Stimulated activated effector memory CD8-positive, alpha-beta T cell treated with anti-CD3 and anti-CD28 coated beads, Interleukin-12 subunit alpha, Interleukin-12 subunit beta, amount 100 ng/mL, for 72 hours (primary cell): Measurements from ENCODE around the gene ALDH2.
"Not testable (repeated sequence)": the region's sequence is repeated elsewhere in the genome, so short reads cannot be mapped to it uniquely, and the experiment has no call there.

Experiments used
- ATAC-seq: fragments of 150-1000 bp; cut with Tn5 transposase; 2 replicates; pipeline ENCODE4 v1.10.0; 2021
- DNase-seq, 2 donors: peaks; one replicate each; pipeline ENCODE4 v3.0.0; 2021 to 2022; ENCODE audit warnings: low spot score in 2 of 2
- H3K27ac Mint-ChIP-seq: one replicate; pipeline ENCODE4 v1.8.0; 2022; ENCODE audit warnings: mild to moderate bottlenecking, mixed read lengths
- H3K36me3 Mint-ChIP-seq: one replicate; pipeline ENCODE4 v1.8.0; 2022; ENCODE audit warnings: mild to moderate bottlenecking, mixed read lengths
- H3K4me1 Mint-ChIP-seq: one replicate; pipeline ENCODE4 v1.8.0; 2022; ENCODE audit warnings: mixed read lengths
- H3K4me3 Mint-ChIP-seq: one replicate; pipeline ENCODE4 v1.8.0; 2022; ENCODE audit warnings: mild to moderate bottlenecking, mixed read lengths
- H3K9me3 Mint-ChIP-seq: one replicate; pipeline ENCODE4 v1.8.0; 2022; ENCODE audit warnings: mixed read lengths

The ALDH2 gene

DNA sequence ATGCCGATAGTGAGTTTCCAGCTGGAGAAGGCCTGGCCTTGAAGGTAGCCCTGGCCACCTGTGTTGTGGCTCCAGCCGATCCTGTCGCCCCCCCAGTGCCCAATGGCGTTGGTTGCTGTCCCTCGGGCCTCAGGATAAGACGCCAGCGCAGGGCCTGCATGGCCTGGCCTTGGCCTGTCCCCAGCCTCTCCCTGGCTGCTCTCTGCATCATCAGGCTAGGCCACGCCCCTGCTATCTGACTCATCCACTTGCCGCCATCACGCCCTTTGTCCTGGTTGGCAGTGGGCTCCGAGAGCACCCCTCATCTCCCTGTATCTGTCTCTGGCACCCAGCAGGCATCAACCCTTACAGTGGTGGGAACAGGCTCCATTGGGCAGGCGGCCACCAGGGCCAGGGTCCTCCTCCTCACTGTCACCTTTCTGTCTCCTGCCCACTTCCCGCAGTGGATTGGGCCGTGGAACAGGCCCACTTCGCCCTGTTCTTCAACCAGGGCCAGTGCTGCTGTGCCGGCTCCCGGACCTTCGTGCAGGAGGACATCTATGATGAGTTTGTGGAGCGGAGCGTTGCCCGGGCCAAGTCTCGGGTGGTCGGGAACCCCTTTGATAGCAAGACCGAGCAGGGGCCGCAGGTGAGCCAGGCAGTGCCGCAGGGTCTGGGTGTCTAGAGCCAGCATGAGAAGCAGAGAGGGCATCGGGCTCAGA lies 25.6 kb downstream of the ALDH2 start:
- no peak for DNase-seq
- Mint-ChIP-seq H3K4me3 (no peak overlapping the region), H3K36me3 (no peaks in the 10 kb centered on the region), H3K9me3 (no peaks in the 10 kb centered on the region), H3K27ac (no peak overlapping the region), H3K4me1 (no peaks in the 10 kb centered on the region)
- ATAC-seq: peak; percentile 34

DNA sequence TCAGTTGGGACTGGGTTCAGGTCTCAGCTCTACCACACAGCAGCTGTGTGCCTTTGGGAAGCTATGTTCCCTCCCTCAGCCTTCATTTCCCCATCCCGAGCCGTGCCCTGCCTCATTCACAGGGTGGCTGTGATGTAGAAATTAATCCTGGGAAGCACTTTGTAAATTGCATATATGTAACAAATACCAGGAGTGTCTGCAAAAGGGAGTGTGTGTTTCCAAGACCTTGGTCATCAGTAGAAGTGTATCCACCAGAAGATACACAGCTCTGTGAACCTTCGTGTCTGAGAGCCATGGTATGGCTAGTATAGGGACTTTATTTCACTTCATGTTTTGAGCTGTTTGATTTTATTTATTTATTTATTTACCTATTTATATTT lies 26.1 kb downstream of the ALDH2 start:
- Mint-ChIP-seq H3K9me3 (no peaks in the 10 kb centered on the region), H3K4me3 (no peak overlapping the region), H3K36me3 (no peaks in the 10 kb centered on the region), H3K4me1 (no peaks in the 10 kb centered on the region), H3K27ac (no peak overlapping the region)
- ATAC-seq (no peak), DNase-seq (no peak)

DNA sequence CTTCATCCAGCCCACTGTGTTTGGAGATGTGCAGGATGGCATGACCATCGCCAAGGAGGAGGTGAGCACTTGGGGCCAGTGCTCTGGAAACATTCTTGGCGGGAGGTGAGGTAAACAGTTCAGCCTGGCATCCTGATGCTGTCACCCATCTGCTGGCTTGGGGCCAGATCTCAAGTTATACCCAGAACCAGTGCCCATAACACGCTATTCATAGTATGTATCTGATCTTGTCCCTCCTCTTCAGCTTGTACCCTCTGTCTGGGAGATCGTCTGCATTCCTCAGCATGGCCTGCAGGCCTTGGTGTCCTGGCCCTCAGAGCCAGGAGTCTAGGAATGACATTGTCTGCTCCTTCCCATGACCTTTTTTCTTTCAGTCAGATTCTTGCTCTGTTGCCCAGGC lies 31.4 kb downstream of the ALDH2 start:
- H3K36me3 Mint-ChIP-seq: no peaks in the 10 kb centered on the region
- ATAC-seq: no peak
- DNase-seq: no peak
- H3K27ac Mint-ChIP-seq: no peak overlapping the region
- no peaks in the 10 kb centered on the region for H3K4me1 Mint-ChIP-seq
- H3K4me3 Mint-ChIP-seq: no peak overlapping the region
- H3K9me3 Mint-ChIP-seq: no peaks in the 10 kb centered on the region

GRCh38 chr12:111799758-111800157 lies 33.0 kb downstream of the ALDH2 start:
- H3K36me3 Mint-ChIP-seq: no peaks in the 10 kb centered on the region
- no peak overlapping the region for H3K4me3 Mint-ChIP-seq
- no peak for ATAC-seq
- no peak for DNase-seq
- no peaks in the 10 kb centered on the region for H3K4me1 Mint-ChIP-seq
- no peak overlapping the region for H3K27ac Mint-ChIP-seq
- H3K9me3 Mint-ChIP-seq: no peaks in the 10 kb centered on the region

DNA sequence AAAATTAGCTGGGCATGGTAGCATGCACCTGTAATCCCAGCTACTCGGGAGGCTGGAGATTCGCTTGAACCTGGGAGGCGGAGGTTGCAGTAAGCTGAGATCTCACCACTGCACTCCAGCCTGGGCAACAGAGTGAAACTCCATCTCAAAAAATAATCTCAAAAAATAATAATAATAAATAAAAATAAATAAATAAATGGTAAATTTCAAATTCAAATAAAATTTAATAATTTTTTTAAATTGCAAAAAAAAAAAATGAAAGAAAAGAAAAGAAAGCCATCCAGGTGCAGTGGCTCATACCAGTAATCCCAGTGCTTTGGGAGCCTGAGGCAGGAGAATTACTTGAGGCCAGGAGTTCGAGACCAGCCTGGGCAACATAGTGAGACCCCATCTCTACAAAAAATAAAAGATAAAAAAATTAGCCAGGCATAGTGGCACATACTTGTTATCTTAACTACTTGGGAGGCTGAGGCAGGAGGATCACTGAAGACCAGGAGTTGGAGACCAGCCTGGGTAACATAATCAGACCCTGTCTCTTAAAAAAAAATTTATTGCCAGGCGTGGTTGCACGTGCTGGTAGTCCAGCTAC lies 36.4 kb downstream of the ALDH2 start:
- Mint-ChIP-seq H3K4me3 (no peak overlapping the region), H3K36me3 (no peaks in the 10 kb centered on the region), H3K27ac (no peak overlapping the region), H3K4me1 (no peaks in the 10 kb centered on the region), H3K9me3 (no peaks in the 10 kb centered on the region)
- DNase-seq (no peak), ATAC-seq (no peak)

GRCh38 chr12:111803851-111804250 lies 37.1 kb downstream of the ALDH2 start:
- Mint-ChIP-seq H3K4me3 (no peak overlapping the region), H3K36me3 (no peaks in the 10 kb centered on the region)

DNA sequence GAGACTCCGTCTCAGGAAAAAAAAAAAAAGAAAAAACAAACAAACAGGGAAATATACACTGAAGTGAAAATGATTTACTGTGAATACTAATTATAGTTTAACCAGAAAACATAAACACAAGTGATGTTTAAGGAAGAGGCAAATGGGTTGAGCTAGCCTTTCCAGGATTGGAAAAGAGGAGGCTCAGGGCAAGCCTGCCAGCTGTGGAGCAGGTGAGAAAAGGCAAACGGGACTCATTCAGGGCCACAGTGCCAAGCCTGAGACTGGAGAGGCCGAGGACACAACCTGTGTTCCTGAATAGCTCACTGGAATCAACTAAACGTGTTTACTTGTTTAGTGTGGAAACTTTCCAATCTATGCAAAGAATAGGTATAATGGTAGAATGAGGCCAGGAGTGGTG lies 39.6 kb downstream of the ALDH2 start:
- ATAC-seq (no peak), DNase-seq (no peak)
- Mint-ChIP-seq H3K9me3 (no peaks in the 10 kb centered on the region), H3K4me3 (no peak overlapping the region), H3K27ac (no peak overlapping the region), H3K36me3 (no peaks in the 10 kb centered on the region), H3K4me1 (no peaks in the 10 kb centered on the region)

More at GRCh38 chr12:111803851-111804250, 37.1 kb downstream of the ALDH2 start:
- DNase-seq (no peak), ATAC-seq (no peak)
- H3K4me1 Mint-ChIP-seq: no peaks in the 10 kb centered on the region
- no peaks in the 10 kb centered on the region for H3K9me3 Mint-ChIP-seq
- H3K27ac Mint-ChIP-seq: no peak overlapping the region

DNA sequence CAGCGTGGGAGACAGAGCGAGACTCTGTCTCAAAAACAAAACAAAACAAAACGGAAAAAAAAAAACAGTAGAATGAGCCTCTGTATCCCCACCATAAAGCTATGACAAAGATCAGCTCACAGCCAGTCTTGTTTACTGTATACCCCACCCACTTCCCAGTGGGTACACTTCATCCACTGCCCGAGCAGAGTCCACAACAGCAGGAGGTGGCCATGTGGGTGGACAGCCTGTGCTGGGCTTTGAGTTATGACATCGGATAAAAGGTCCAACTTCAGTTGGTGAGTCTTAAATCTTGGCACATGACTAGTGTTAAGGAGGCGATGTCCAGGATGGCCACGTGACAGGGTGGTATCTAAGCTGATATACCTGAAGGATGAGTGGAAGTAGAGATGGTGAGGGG lies 40.5 kb downstream of the ALDH2 start:
- no peak for DNase-seq
- ATAC-seq: no peak
- no peak overlapping the region for H3K27ac Mint-ChIP-seq
- H3K4me3 Mint-ChIP-seq: no peak overlapping the region
- H3K4me1 Mint-ChIP-seq: no peaks in the 10 kb centered on the region
- H3K9me3 Mint-ChIP-seq: no peaks in the 10 kb centered on the region
- H3K36me3 Mint-ChIP-seq: no peaks in the 10 kb centered on the region

DNA sequence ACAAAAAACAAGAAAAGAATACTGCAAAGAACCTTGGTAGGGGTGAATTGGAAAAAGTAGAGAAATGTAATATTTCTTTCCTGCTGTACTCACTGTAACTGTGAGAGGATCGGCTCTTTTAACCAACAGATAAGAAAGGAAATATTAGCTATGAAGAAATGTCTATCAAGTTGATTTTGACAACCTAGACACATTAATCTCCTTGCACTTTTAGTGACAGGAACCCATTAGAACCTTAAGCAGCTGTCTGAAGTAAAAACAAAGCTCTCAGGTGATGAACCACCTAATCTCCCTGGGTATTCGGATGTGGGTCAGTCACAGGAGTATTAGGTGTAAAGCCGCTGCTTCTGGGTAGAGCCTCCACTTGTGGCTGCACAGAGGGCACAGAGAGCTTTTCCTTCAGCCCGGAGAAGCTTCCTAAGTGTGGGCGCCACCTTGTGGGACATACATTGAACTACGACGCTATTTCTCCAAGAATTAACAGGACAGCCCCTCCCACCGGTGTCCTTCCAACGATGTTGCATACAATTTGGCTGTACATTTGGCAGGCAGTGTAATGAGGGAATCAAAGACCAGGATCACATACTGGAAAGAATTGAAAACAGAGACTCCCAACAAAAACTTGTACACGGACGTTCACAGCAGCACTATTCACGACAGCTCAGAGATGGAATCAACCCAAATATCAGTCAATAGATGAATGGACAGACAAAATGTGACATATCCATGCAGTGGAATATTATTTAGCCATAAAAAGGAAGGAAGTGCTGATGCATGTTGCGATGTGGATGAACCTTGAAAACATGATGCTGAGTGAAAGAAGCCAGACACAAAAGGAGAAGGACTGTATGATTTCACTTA lies 46.4 kb downstream of the ALDH2 start:
- Mint-ChIP-seq H3K4me1 (peaks cover 13% of the 10 kb centered on the region), H3K27ac (no peak overlapping the region), H3K36me3 (no peaks in the 10 kb centered on the region), H3K9me3 (no peaks in the 10 kb centered on the region), H3K4me3 (no peak overlapping the region)
- ATAC-seq (peak; percentile 85), DNase-seq (peak; percentile 43 to 75)

DNA sequence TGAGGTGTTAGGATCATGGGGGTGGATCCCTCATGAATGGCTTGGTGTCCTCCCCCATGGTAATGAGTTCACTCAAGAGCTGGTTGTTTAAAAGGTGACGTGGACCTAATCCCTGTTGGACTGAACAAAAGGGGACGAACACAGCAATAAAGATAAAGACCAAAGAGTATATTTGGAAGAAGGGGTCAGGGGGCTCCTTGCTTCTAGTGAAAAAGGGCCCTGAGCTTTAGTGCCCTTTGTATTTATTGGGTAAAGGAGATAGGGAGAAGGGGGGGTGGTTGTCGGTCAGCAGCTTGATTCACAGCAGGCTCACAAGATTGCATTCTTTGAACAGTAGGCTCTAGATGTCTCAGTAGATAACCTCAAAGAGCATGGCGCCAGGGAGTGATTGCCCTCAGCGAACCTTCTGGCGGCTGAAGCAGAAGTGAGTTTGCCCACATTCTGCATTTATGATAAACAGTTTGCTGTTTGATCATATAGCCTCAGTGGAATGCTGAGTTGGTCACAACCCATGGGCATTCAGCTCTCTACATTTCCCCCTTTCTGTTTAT lies 49.4 kb downstream of the ALDH2 start:
- ATAC-seq (no peak), DNase-seq (no peak)
- Mint-ChIP-seq H3K4me1 (peaks cover 13% of the 10 kb centered on the region), H3K36me3 (no peaks in the 10 kb centered on the region), H3K27ac (no peak overlapping the region), H3K4me3 (no peak overlapping the region), H3K9me3 (no peaks in the 10 kb centered on the region)

DNA sequence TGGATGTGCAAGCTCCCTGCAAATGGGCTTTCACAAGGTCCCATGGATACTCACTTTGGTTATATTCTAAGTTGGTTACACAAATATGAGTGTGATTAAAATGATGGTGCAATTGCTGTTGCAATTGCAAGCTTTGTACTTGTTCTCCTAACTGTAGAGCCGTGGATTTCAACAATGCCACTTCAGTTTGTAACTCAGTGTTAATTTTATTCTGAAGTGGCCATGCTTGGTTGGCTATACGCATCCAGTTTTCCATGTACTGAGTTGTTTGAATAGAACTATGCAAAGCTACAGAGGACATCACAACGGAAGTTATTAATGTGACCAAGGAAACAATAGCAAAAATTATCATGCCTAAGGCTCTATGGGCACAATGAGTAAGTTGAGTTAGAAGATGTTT lies 50.2 kb downstream of the ALDH2 start:
- peaks cover 13% of the 10 kb centered on the region for H3K4me1 Mint-ChIP-seq
- not testable (repeated sequence) for H3K27ac Mint-ChIP-seq, H3K4me3 Mint-ChIP-seq, H3K9me3 Mint-ChIP-seq, H3K36me3 Mint-ChIP-seq, ATAC-seq, DNase-seq

DNA sequence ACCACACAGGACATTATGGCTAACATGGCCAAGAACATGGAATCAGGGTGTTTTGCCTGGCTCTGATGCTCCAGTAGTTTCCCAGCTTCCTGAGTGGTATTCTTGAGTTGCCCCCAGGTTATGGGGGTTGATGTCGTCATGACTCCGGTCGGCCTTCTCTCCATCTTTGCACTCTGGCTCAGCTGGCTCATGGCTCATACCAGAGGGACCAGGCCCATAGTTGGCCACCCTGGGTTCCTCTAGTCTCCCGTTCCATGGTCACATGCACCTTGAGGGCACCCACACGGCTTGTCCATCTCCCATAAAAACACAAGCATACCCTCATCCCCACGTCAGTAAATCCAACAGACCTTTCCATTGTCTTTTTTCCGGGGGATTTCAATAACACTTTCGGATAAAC lies 51.6 kb downstream of the ALDH2 start:
- Mint-ChIP-seq H3K4me3 (no peak overlapping the region), H3K27ac (no peak overlapping the region), H3K9me3 (no peaks in the 10 kb centered on the region), H3K36me3 (no peaks in the 10 kb centered on the region), H3K4me1 (peaks cover 3% of the 10 kb centered on the region)
- DNase-seq: no peak
- ATAC-seq: no peak

GRCh38 chr12:111819191-111820158 lies 52.7 kb downstream of the ALDH2 start:
- Mint-ChIP-seq H3K27ac (no peak overlapping the region), H3K4me1 (no peaks in the 10 kb centered on the region), H3K4me3 (no peak overlapping the region), H3K36me3 (no peaks in the 10 kb centered on the region), H3K9me3 (no peaks in the 10 kb centered on the region)
- ATAC-seq: no peak
- no peak for DNase-seq

DNA sequence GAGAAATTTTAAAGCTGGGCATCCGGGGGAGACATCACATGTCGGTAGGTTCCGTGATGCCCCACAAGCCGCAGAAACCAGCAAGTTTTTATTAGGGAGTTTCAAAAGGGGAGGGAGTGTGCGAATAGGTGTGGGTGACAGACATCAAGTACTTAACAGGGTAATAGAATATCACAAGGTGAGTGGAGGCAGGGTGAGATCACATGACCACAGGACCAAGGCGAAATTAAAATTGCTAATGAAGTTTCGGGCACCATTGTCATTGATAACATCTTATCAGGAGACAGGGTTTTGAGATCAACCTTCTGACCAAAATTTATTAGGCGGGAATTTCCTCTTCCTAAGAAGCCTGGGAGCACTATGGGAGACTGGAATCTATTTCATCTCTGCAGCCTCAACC lies 54.1 kb downstream of the ALDH2 start:
- not testable (repeated sequence) for H3K9me3 Mint-ChIP-seq, ATAC-seq, H3K4me1 Mint-ChIP-seq, H3K27ac Mint-ChIP-seq, H3K4me3 Mint-ChIP-seq, H3K36me3 Mint-ChIP-seq, DNase-seq

- no peak for ATAC-seq
- Mint-ChIP-seq H3K36me3 (no peaks in the 10 kb centered on the region), H3K9me3 (no peaks in the 10 kb centered on the region), H3K27ac (no peak overlapping the region), H3K4me1 (no peaks in the 10 kb centered on the region), H3K4me3 (no peak overlapping the region)
- no peak for DNase-seq
Measured at GRCh38 chr12:111822886-111823285, 56.2 kb downstream of the ALDH2 start.
